Tibial nerve (tissue), 3 donors: Measurements from ENCODE around the gene METTL16.

Experiments
- CTCF ChIP-seq, 5 experiments: fragments of 200-600 bp in 3 of 5; fragments of 450-650 bp in 2 of 5; sonication (generic) in 3 of 5; IDR thresholded peaks; one replicate each; pipeline ENCODE4 v1.5.1; 2016 to 2019; ENCODE audit warnings: antibody characterized with exemption in 5 of 5, mild to moderate bottlenecking in 3 of 5, moderate library complexity in 2 of 5
- POLR2A ChIP-seq, 2 donors: fragments of 450-650 bp; IDR thresholded peaks; one replicate each; pipeline ENCODE4 v1.6.1; 2017; ENCODE audit warnings: antibody characterized with exemption in 2 of 2, mild to moderate bottlenecking in 2 of 2, moderate library complexity in 2 of 2

GRCh38 chr17:2457913-2458312 lies 53.8 kb downstream of the METTL16 start:
- no peak for TF ChIP-seq CTCF (IDR thresholded peaks at IDR 0.05)
- no peak for TF ChIP-seq POLR2A (IDR thresholded peaks at IDR 0.05)
